ENCODE measurements around the gene FAM47B.
A peak's percentile ranks its signal among the peaks of the same experiment; 100 is the strongest.

FAM47B gene

GRCh38 chrX:34942496-34942895 is at the start of gene FAM47B:
FAM47B (plus strand) TSS chrX:34942796; CDS start chrX:34942832, 36 bp downstream.
- no peak for DNase-seq

- DNase-seq = peak in 1 of 2 experiments; percentile 21
Observed at GRCh38 chrX:34893741-34894140, 48.9 kb upstream of the FAM47B start.

- no peak for DNase-seq
Observed at GRCh38 chrX:34900691-34901090, 41.9 kb upstream of the FAM47B start.

- DNase-seq = no peak
Observed at GRCh38 chrX:34901761-34902160, 40.8 kb upstream of the FAM47B start.

- no peak for DNase-seq
Observed at GRCh38 chrX:34903316-34903715, 39.3 kb upstream of the FAM47B start.

- DNase-seq = no peak
Observed at GRCh38 chrX:34909151-34909550, 33.4 kb upstream of the FAM47B start.

GRCh38 chrX:34915463-34916225 is 27.0 kb upstream of the FAM47B start:
- DNase-seq = peak in 1 of 2 experiments; percentile 0

GRCh38 chrX:34917146-34917545 is 25.4 kb upstream of the FAM47B start:
- DNase-seq = no peak

GRCh38 chrX:34918091-34918736 is 24.4 kb upstream of the FAM47B start:
- DNase-seq = no peak

GRCh38 chrX:34918856-34919255 is 23.7 kb upstream of the FAM47B start:
- DNase-seq = peak; percentile 10 to 39

GRCh38 chrX:34927866-34928265 is 14.7 kb upstream of the FAM47B start:
- DNase-seq = no peak

GRCh38 chrX:34943235-34943634 is 639 bp downstream of the FAM47B start:
- no peak for DNase-seq

- DNase-seq = no peak
Observed at GRCh38 chrX:34956916-34957315, 14.3 kb downstream of the FAM47B start.

GRCh38 chrX:34961662-34962061 is 19.1 kb downstream of the FAM47B start:
- DNase-seq = no peak

- DNase-seq = no peak
Observed at GRCh38 chrX:34972206-34972605, 29.6 kb downstream of the FAM47B start.

- no peak for DNase-seq
Observed at GRCh38 chrX:34978171-34978570, 35.6 kb downstream of the FAM47B start.

- DNase-seq = no peak
Observed at GRCh38 chrX:34987646-34988045, 45.0 kb downstream of the FAM47B start.

Data from Kasumi-1 (cell line).